IPS DF 4.7 (cell line): ENCODE results near the gene DLG3.
"Not testable (repeated sequence)": the region's sequence is repeated elsewhere in the genome, so short reads cannot be mapped to it uniquely, and the experiment has no call there.

Experiments used
- DNase-seq: peaks from one replicate; pipeline ENCODE4 v3.0.0-alpha.2; 2013; ENCODE audit warnings: low spot score; ENCODE audit errors: extremely low read depth

DLG3 gene

GRCh38 chrX:70515270-70515669, 70.6 kb downstream of the DLG3 start:
- not testable (repeated sequence) for DNase-seq

GRCh38 chrX:70515692-70516091, 71.1 kb downstream of the DLG3 start:
- not testable (repeated sequence) for DNase-seq

GRCh38 chrX:70525733-70526132, 81.1 kb downstream of the DLG3 start:
- DNase-seq, result no peak

GRCh38 chrX:70527053-70527452, 82.4 kb downstream of the DLG3 start:
- DNase-seq, result no peak

- no peak for DNase-seq
Observed at GRCh38 chrX:70527610-70528345, 83.1 kb downstream of the DLG3 start.

- DNase-seq, result no peak
Observed at GRCh38 chrX:70535198-70535597, 90.6 kb downstream of the DLG3 start.

GRCh38 chrX:70549429-70549828, 104.8 kb downstream of the DLG3 start:
- DNase-seq, result no peak

GRCh38 chrX:70552130-70552704, 107.6 kb downstream of the DLG3 start:
- DNase-seq, result no peak

GRCh38 chrX:70553516-70553915, 108.9 kb downstream of the DLG3 start:
- DNase-seq, result no peak

GRCh38 chrX:70554081-70554480, 109.4 kb downstream of the DLG3 start:
- no peak for DNase-seq

- no peak for DNase-seq
Observed at GRCh38 chrX:70554523-70554922, 109.9 kb downstream of the DLG3 start.

- no peak for DNase-seq
Observed at GRCh38 chrX:70554948-70555347, 110.3 kb downstream of the DLG3 start.
